Smooth muscle cell (in vitro differentiated cells): Measurements from ENCODE around the gene POMC. TPM values are rescaled to one million over a fixed set of nuclear protein-coding genes. Genes with fewer than 3 reads are reported as not detected.

Source experiments
- DNase-seq: peaks from one replicate; lab custom pipeline; 2025; ENCODE audit not compliant: unreplicated experiment; lab: John Stamatoyannopoulos, UW
- H2AFZ ChIP-seq: fragments of 200-600 bp; sonication (generic); 2 replicates; pipeline ENCODE4 v1.6.0; 2016; ENCODE audit warnings: antibody characterized with exemption, low read depth, mild to moderate bottlenecking
- H3F3A ChIP-seq: fragments of 200-600 bp; sonication (generic); 2 replicates; pipeline ENCODE4 v1.6.0; 2017; ENCODE audit warnings: antibody characterized with exemption, low read depth
- H3K27ac ChIP-seq: fragments of 200-600 bp; sonication (generic); 2 replicates; pipeline ENCODE4 v1.5.1; 2016; ENCODE audit warnings: low read depth, mild to moderate bottlenecking
- H3K27me3 ChIP-seq: fragments of 200-600 bp; sonication (generic); 2 replicates; pipeline ENCODE4 v1.6.1; 2016; ENCODE audit warnings: low read depth, mild to moderate bottlenecking
- H3K36me3 ChIP-seq: fragments of 200-600 bp; sonication (generic); 2 replicates; pipeline ENCODE4 v1.5.1; 2016; ENCODE audit warnings: low read depth
- H3K4me1 ChIP-seq: fragments of 200-600 bp; sonication (generic); 2 replicates; pipeline ENCODE4 v1.5.1; 2016; ENCODE audit warnings: low read depth
- H3K4me2 ChIP-seq: fragments of 200-600 bp; sonication (generic); 2 replicates; pipeline ENCODE4 v1.6.0; 2016; ENCODE audit warnings: mild to moderate bottlenecking
- H3K4me3 ChIP-seq: fragments of 200-600 bp; sonication (generic); 2 replicates; pipeline ENCODE4 v1.5.1; 2016; ENCODE audit warnings: mild to moderate bottlenecking
- H3K79me2 ChIP-seq: fragments of 200-600 bp; sonication (generic); 2 replicates; pipeline ENCODE4 v1.6.0; 2016; ENCODE audit warnings: low read depth, mild to moderate bottlenecking
- H3K9ac ChIP-seq: fragments of 200-600 bp; sonication (generic); 2 replicates; pipeline ENCODE4 v1.6.0; 2016; ENCODE audit warnings: low read depth
- H3K9me3 ChIP-seq: fragments of 200-600 bp; sonication (generic); replicated peaks from 2 replicates; pipeline ENCODE4 v1.5.1; 2016; ENCODE audit warnings: low read depth
- H4K20me1 ChIP-seq: fragments of 200-600 bp; sonication (generic); 2 replicates; pipeline ENCODE4 v1.6.0; 2016; ENCODE audit warnings: low read depth
- WGBS: methylation state at CpG from one replicate; pipeline ENCODE4 v1.1.7; 2016; ENCODE audit warnings: low lambda C conversion rate; 5-methylcytosine and 5-hydroxymethylcytosine counted together
- polyA plus RNA-seq: library from polyadenylated mRNA; unstranded; fragments of >200 nt; fragmentation: Nextera tagmentation; extraction: Ambion mirVana; gene quantifications from 2 replicates; pipeline ENCODE4 v1.2.1, GENCODE V29; 2016
- total RNA-seq: library from RNA; depleted of rRNA; stranded (reverse); fragments of >200 nt; gene quantifications from 2 replicates; pipeline ENCODE4 v1.2.3, GENCODE V29; 2014
- TF ChIP-seq, protein P1 (sequence below): fragments of 200-600 bp; sonication (generic); IDR thresholded peaks from 2 replicates; pipeline ENCODE4 v1.5.1; 2017; ENCODE audit warnings: borderline replicate concordance, mild to moderate bottlenecking, antibody characterized with exemption; ENCODE audit not compliant: insufficient read depth, poor library complexity, severe bottlenecking

The POMC gene
- total and polyA plus RNA-seq, 2 experiments from 2014 or later, result not detected

DNA sequence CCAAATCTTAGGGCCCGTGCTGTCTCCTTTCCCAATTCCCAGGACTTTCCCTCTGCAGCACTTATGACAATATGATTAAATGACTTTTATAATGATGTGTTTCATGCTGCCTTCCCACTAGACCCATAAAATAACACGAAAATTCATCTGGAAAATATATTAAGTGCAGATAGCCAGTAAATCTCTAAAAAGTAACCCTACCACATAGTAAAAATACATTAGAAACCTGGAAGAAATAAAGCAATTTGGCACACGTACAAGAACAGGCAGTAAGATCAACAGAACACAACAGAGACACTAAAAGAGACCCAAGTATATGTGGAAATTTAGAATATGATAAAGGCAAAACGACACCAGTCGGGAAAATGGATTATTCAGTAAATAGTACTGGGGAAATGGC lies 30.2 kb upstream of the POMC start:
- Histone ChIP-seq H3F3A (no peaks in the 10 kb centered on the region), H3K27me3 (no peaks in the 10 kb centered on the region), H3K79me2 (no peaks in the 10 kb centered on the region), H3K9ac (no peak overlapping the region), H3K9me3 (no peaks in the 10 kb centered on the region), H3K36me3 (no peaks in the 10 kb centered on the region), H3K27ac (no peak overlapping the region), H3K4me3 (no peak overlapping the region), H3K4me2 (no peak overlapping the region), H2AFZ (no peak overlapping the region), H3K4me1 (no peaks in the 10 kb centered on the region), H4K20me1 (no peaks in the 10 kb centered on the region)
- TF ChIP-seq, protein P1, sequence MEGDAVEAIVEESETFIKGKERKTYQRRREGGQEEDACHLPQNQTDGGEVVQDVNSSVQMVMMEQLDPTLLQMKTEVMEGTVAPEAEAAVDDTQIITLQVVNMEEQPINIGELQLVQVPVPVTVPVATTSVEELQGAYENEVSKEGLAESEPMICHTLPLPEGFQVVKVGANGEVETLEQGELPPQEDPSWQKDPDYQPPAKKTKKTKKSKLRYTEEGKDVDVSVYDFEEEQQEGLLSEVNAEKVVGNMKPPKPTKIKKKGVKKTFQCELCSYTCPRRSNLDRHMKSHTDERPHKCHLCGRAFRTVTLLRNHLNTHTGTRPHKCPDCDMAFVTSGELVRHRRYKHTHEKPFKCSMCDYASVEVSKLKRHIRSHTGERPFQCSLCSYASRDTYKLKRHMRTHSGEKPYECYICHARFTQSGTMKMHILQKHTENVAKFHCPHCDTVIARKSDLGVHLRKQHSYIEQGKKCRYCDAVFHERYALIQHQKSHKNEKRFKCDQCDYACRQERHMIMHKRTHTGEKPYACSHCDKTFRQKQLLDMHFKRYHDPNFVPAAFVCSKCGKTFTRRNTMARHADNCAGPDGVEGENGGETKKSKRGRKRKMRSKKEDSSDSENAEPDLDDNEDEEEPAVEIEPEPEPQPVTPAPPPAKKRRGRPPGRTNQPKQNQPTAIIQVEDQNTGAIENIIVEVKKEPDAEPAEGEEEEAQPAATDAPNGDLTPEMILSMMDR, result no peak
- no peak for DNase-seq
- 83% methylated on average over 5 of the region's 5 CpGs for WGBS

DNA sequence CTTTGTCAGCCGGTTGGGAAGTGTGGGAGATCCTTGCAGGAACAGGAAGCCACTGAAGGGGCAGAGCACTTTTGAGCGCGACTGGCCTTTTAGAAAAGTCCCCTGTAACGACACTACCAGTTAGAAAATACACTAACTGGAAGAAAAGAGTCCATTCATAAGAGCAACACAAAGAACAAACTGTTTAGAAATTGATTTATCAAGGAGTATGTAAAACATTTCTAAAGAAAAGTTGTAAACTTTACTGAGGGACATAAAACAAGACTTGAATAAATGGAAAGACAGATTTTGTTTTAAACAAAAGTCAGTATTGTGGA lies 29.8 kb upstream of the POMC start:
- WGBS, result 67% methylated on average over 4 of the region's 4 CpGs
- H3K4me3 ChIP-seq, result no peak overlapping the region
- DNase-seq, result no peak
- no peaks in the 10 kb centered on the region for H4K20me1 ChIP-seq
- no peaks in the 10 kb centered on the region for H3K4me1 ChIP-seq
- no peak overlapping the region for H3K27ac ChIP-seq
- H3K9ac ChIP-seq, result no peak overlapping the region
- peak overlapping the region; percentile 1 for H3K4me2 ChIP-seq
- H3K36me3 ChIP-seq, result no peaks in the 10 kb centered on the region
- peak overlapping the region; percentile 20 for H2AFZ ChIP-seq
- H3F3A ChIP-seq, result no peaks in the 10 kb centered on the region
- no peaks in the 10 kb centered on the region for H3K79me2 ChIP-seq
- TF ChIP-seq, protein P1, result no peak
- no peaks in the 10 kb centered on the region for H3K9me3 ChIP-seq
- no peaks in the 10 kb centered on the region for H3K27me3 ChIP-seq

DNA sequence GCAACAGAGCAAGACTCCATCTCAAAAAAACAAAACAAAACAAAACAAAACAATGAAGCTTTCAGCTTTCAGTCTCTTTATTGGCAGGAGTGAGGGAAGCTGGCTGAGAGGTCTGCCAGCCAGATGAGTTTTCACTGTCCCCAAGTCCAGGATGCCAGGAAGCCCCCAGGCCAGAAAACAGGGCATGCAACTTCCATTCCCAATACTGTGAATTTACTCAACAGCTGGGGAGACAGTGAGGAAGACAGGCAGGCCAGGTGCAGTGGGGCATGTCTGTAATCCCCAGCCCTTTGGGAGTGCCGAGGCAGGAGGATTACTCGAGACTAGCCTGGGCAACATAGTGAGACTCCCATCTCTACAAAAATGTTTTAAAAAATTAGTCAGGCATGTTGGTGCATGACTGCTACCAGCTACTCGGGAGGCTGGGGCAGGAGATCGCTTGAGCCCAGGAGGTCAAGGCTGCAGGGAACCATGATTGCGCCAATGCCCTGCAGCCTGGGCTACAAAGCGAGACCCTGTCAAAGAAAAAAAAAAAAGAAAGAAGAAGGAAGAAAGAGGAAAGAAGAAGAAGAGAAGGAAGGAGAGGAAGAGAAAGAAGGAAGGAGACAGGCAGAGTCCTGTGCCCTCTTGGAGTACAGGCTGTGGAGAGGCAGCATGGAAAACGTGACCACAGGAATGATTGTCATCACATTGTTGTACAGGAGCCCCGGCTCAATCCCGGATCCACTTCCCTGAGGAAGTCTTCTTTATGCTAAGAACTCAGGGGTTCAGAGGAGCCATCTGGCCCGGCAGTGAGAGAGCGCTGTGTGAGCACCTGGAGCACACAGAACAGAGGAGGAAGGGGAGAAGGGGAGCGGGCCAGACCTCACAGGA lies 29.2 kb upstream of the POMC start:
- H3K9me3 ChIP-seq, result no peaks in the 10 kb centered on the region
- peak overlapping the region; percentile 20 for H2AFZ ChIP-seq
- DNase-seq, result no peak
- WGBS, result 67% methylated on average over 12 of the region's 12 CpGs
- TF ChIP-seq, protein P1, result no peak
- H4K20me1 ChIP-seq, result no peaks in the 10 kb centered on the region
- H3K4me1 ChIP-seq, result no peaks in the 10 kb centered on the region
- H3K27ac ChIP-seq, result no peak overlapping the region
- no peak overlapping the region for H3K9ac ChIP-seq
- no peak overlapping the region for H3K4me3 ChIP-seq
- H3K36me3 ChIP-seq, result no peaks in the 10 kb centered on the region
- peak overlapping the region; percentile 1 for H3K4me2 ChIP-seq
- no peaks in the 10 kb centered on the region for H3K79me2 ChIP-seq
- H3K27me3 ChIP-seq, result no peaks in the 10 kb centered on the region
- H3F3A ChIP-seq, result no peaks in the 10 kb centered on the region
